MCF 10A (cell line): ENCODE data around the gene SLC9A7. TPM values are rescaled to one million over a fixed set of nuclear protein-coding genes. Genes with fewer than 3 reads are reported as not detected.

Experiments
- BruUV-seq: library from RNA; stranded (reverse); fragments of 400-500 nt; replicated peaks from 2 replicates; lab custom pipeline; 2021; lab: Mats Ljungman, UMichigan
- CTCF ChIA-PET: fragments of 300-600 bp; sonication (Branson Sonifier 250); formaldehyde crosslinking; extraction: SDS; loops from one replicate; lab custom pipeline; 2021; ENCODE audit warnings: antibody characterized with exemption, inconsistent platforms; lab: Yijun Ruan, JAX
- POLR2A ChIA-PET: fragments of 300-600, 350-650 bp; sonication (Branson Sonifier 250); formaldehyde crosslinking; extraction: SDS; loops from one replicate; lab custom pipeline; 2020; ENCODE audit warnings: antibody characterized with exemption, inconsistent platforms; lab: Yijun Ruan, JAX
- DNase-seq: peaks from one replicate; pipeline ENCODE4 v3.0.0-alpha.2; 2018; ENCODE audit not compliant: unreplicated experiment
- H3K27ac Mint-ChIP-seq: one replicate; pipeline ENCODE4 v1.8.0; 2022; ENCODE audit warnings: mild to moderate bottlenecking, low read depth, mixed read lengths; ENCODE audit not compliant: unreplicated experiment
- H3K27me3 Mint-ChIP-seq: one replicate; pipeline ENCODE4 v1.8.0; 2022; ENCODE audit warnings: mixed read lengths; ENCODE audit not compliant: insufficient read depth, unreplicated experiment
- H3K36me3 Mint-ChIP-seq: one replicate; pipeline ENCODE4 v1.8.0; 2022; ENCODE audit warnings: mild to moderate bottlenecking, moderate library complexity, mixed read lengths; ENCODE audit not compliant: insufficient read depth, unreplicated experiment
- H3K4me1 Mint-ChIP-seq: one replicate; pipeline ENCODE4 v1.8.0; 2022; ENCODE audit warnings: mixed read lengths; ENCODE audit not compliant: insufficient read depth, unreplicated experiment
- H3K4me3 Mint-ChIP-seq: one replicate; pipeline ENCODE4 v1.8.0; 2022; ENCODE audit warnings: mild to moderate bottlenecking, moderate library complexity, mixed read lengths; ENCODE audit not compliant: unreplicated experiment
- H3K9me3 Mint-ChIP-seq: one replicate; pipeline ENCODE4 v1.8.0; 2022; ENCODE audit warnings: mixed read lengths; ENCODE audit not compliant: unreplicated experiment
- CTCF ChIP-seq: fragments of 200-600 bp; IDR thresholded peaks from one replicate; pipeline ENCODE4 v1.8.0; 2022; ENCODE audit warnings: antibody characterized with exemption, mild to moderate bottlenecking; ENCODE audit not compliant: unreplicated experiment
- intact Hi-C: fragments of 100-400 bp; cut with micrococcal nuclease; formaldehyde crosslinking; loops from 2 replicates; pipeline ENCODE4 v1.14.1; 2022
- total RNA-seq: library from RNA; stranded (reverse); gene quantifications from 2 replicates; pipeline ENCODE4 v1.2.3, GENCODE V29; 2022

Gene SLC9A7
- total RNA-seq, 1 experiment from 2014 or later = 28.3 TPM

- no peaks in the 10 kb centered on the region for H3K9me3 Mint-ChIP-seq
- no peak for TF ChIP-seq CTCF
- no peak overlapping the region for H3K27ac Mint-ChIP-seq
- H3K27me3 Mint-ChIP-seq = peaks cover 39% of the 10 kb centered on the region
- no peak for DNase-seq
- BruUV-seq = no TSS peak
- POLR2A ChIA-PET = no interaction called here
- no peaks in the 10 kb centered on the region for H3K4me1 Mint-ChIP-seq
- H3K36me3 Mint-ChIP-seq = peaks cover 5% of the 10 kb centered on the region
- intact Hi-C loops = no loop called here
- H3K4me3 Mint-ChIP-seq = no peak overlapping the region
- CTCF ChIA-PET = no interaction called here
These were observed 42.1 kb downstream of the SLC9A7 start for GRCh38 chrX:46716796-46717195.

- Mint-ChIP-seq H3K36me3 (no peaks in the 10 kb centered on the region), H3K9me3 (no peaks in the 10 kb centered on the region), H3K27me3 (peaks cover 44% of the 10 kb centered on the region), H3K4me1 (no peaks in the 10 kb centered on the region), H3K27ac (no peak overlapping the region), H3K4me3 (no peak overlapping the region)
- TF ChIP-seq CTCF = no peak
- no peak for DNase-seq
- ChIA-PET CTCF (interaction anchor here (1.0 kb wide), 1 partner anchor 315 kb away, joined by 3 read pairs; no protein-coding TSS in a partner anchor), POLR2A (interaction anchor here (0.6 kb wide), 1 partner anchor 9 kb away, joined by 3 read pairs; no protein-coding TSS in a partner anchor)
- no TSS peak for BruUV-seq
- intact Hi-C loops = no loop called here
These were observed 42.9 kb downstream of the SLC9A7 start for GRCh38 chrX:46715997-46716396.

- Mint-ChIP-seq H3K4me1 (no peaks in the 10 kb centered on the region), H3K4me3 (no peak overlapping the region), H3K36me3 (no peaks in the 10 kb centered on the region), H3K9me3 (no peaks in the 10 kb centered on the region), H3K27ac (no peak overlapping the region), H3K27me3 (peaks cover 43% of the 10 kb centered on the region)
- CTCF ChIA-PET = interaction anchor here (1.0 kb wide), 1 partner anchor 315 kb away, joined by 3 read pairs; no protein-coding TSS in a partner anchor
- no TSS peak for BruUV-seq
- POLR2A ChIA-PET = interaction anchor here (0.6 to 1.2 kb wide), 2 partner anchors 10 to 41 kb away, joined by 3 read pairs; no protein-coding TSS in a partner anchor
- intact Hi-C loops = no loop called here
- DNase-seq = no peak
- no peak for TF ChIP-seq CTCF
These were observed 43.4 kb downstream of the SLC9A7 start for GRCh38 chrX:46715530-46715929.

GRCh38 chrX:46713672-46714490 is 45.0 kb downstream of the SLC9A7 start:
- no peak for TF ChIP-seq CTCF
- ChIA-PET POLR2A (no interaction called here), CTCF (interaction anchor here (0.7 kb wide), 1 partner anchor 57 kb away, joined by 4 read pairs; no protein-coding TSS in a partner anchor)
- Mint-ChIP-seq H3K27ac (no peak overlapping the region), H3K27me3 (peaks cover 38% of the 10 kb centered on the region), H3K4me1 (peaks cover 7% of the 10 kb centered on the region), H3K4me3 (no peak overlapping the region), H3K36me3 (no peaks in the 10 kb centered on the region), H3K9me3 (no peaks in the 10 kb centered on the region)
- intact Hi-C loops = no loop called here
- no peak for DNase-seq
- no TSS peak for BruUV-seq
